A549 (cell line): ENCODE data around the gene RNF123. TPM values are rescaled to one million over a fixed set of nuclear protein-coding genes. Genes with fewer than 3 reads are reported as not detected.

ENCODE experiments used
- ATAC-seq, 2 experiments: fragments of 200-7000 bp in 1 of 2; fragments of >200 bp in 1 of 2; cut with Nextera tagmentation in 1 of 2; cut with Tn5 transposase in 1 of 2; 3 replicates each; pipeline versions ENCODE4 v1.8.0 to v1.9.1; 2018 to 2020; ENCODE audit warnings: mild to moderate bottlenecking in 1 of 2, moderate library complexity in 1 of 2
- CTCF ChIA-PET: fragments of 300-600 bp; sonication (Branson Sonifier 250); formaldehyde crosslinking; extraction: SDS; loops from one replicate; lab custom pipeline; 2021; ENCODE audit warnings: antibody characterized with exemption, inconsistent platforms; lab: Yijun Ruan, JAX
- POLR2A ChIA-PET: fragments of 350-600 bp; formaldehyde crosslinking; extraction: SDS; loops from one replicate; lab custom pipeline; 2021; ENCODE audit warnings: antibody characterized with exemption, inconsistent platforms; lab: Yijun Ruan, JAX
- DNase-seq, 2 experiments: peaks; one replicate each; pipeline versions ENCODE4 v3.0.0 to v3.0.0-alpha.2; 2011 to 2016; ENCODE audit warnings: low read depth in 1 of 2, low spot score in 1 of 2
- FAIRE-seq: peaks from 2 replicates; lab custom pipeline; 2011; peaks lifted over from hg19 to GRCh38; lab: Jason Lieb, UNC
- H3K27ac ChIP-seq, 2 experiments: fragments of >200 bp; sonication (Bioruptor Twin); formaldehyde crosslinking; 3 replicates each; pipeline ENCODE4 v1.5.1; 2016 to 2017
- H3K4me1 ChIP-seq: fragments of >200 bp; sonication (Bioruptor Twin); formaldehyde crosslinking; 3 replicates; pipeline ENCODE4 v1.6.1; 2016
- H3K4me2 ChIP-seq: fragments of >200 bp; sonication (Bioruptor Twin); formaldehyde crosslinking; 3 replicates; pipeline ENCODE4 v1.6.1; 2016
- H3K4me3 ChIP-seq: fragments of >200 bp; sonication (Bioruptor Twin); formaldehyde crosslinking; 3 replicates; pipeline ENCODE4 v1.5.1; 2016
- H3K9me3 ChIP-seq: fragments of >200 bp; sonication (Bioruptor Twin); formaldehyde crosslinking; 3 replicates; pipeline ENCODE4 v1.6.1; 2016
- BCL3 ChIP-seq: fragments of >200 bp; sonication (Bioruptor Twin); formaldehyde crosslinking; IDR thresholded peaks from 3 replicates; pipeline ENCODE4 v1.6.1; 2016
- CBX2 ChIP-seq: fragments of 200-600 bp; sonication (generic); IDR thresholded peaks from 2 replicates; pipeline ENCODE4 v1.6.1; 2016; ENCODE audit warnings: low read depth, mild to moderate bottlenecking, borderline replicate concordance
- CBX8 ChIP-seq: fragments of 200-600 bp; sonication (generic); IDR thresholded peaks from 2 replicates; pipeline ENCODE4 v1.6.1; 2016
- CHD2 ChIP-seq: fragments of 150-350 bp; IDR thresholded peaks from 2 replicates; pipeline ENCODE4 v1.6.1; 2014; ENCODE audit warnings: low read length; ENCODE audit not compliant: partially characterized antibody
- CHD4 ChIP-seq: fragments of 200-600 bp; sonication (generic); IDR thresholded peaks from 2 replicates; pipeline ENCODE4 v1.6.1; 2016; ENCODE audit warnings: antibody characterized with exemption, mild to moderate bottlenecking, borderline replicate concordance
- EP300 ChIP-seq, 2 experiments: fragments of >200 bp; sonication (Bioruptor Twin); formaldehyde crosslinking; IDR thresholded peaks; 2 replicates in 1 of 2; 3 replicates in 1 of 2; pipeline ENCODE4 v1.6.1; 2016 to 2017
- FOSB ChIP-seq: fragments of 250-450 bp; sonication (Bioruptor Pico); IDR thresholded peaks from 2 replicates; pipeline ENCODE4 v1.5.0; 2020; ENCODE audit warnings: mild to moderate bottlenecking, moderate library complexity
- GATA3 ChIP-seq: IDR thresholded peaks from 2 replicates; pipeline ENCODE4 v1.6.1; 2012; ENCODE audit warnings: borderline replicate concordance
- HDAC2 ChIP-seq: fragments of 200-600 bp; sonication (generic); IDR thresholded peaks from 2 replicates; pipeline ENCODE4 v1.6.1; 2016
- HOXB5 ChIP-seq: fragments of 250-450 bp; sonication (Bioruptor Pico); IDR thresholded peaks from 2 replicates; pipeline ENCODE4 v1.5.0; 2020; ENCODE audit warnings: mild to moderate bottlenecking, moderate library complexity
- MAFK ChIP-seq: fragments of 450-650 bp; IDR thresholded peaks from 2 replicates; pipeline ENCODE4 v1.6.1; 2014; ENCODE audit not compliant: partially characterized antibody
- MYC ChIP-seq: IDR thresholded peaks from 2 replicates; pipeline ENCODE4 v1.6.1; 2012; ENCODE audit warnings: mild to moderate bottlenecking, inconsistent platforms, low read length, improper control_type of control experiment, borderline replicate concordance
- NR3C1 ChIP-seq: fragments of >200 bp; sonication (Bioruptor Twin); formaldehyde crosslinking; IDR thresholded peaks from 3 replicates; pipeline ENCODE4 v1.6.1; 2017
- RAD21 ChIP-seq, 2 experiments: fragments of >200 bp in 1 of 2; sonication (Bioruptor Twin) in 1 of 2; formaldehyde crosslinking in 1 of 2; IDR thresholded peaks in 1 of 2; conservative IDR thresholded peaks in 1 of 2; 2 replicates in 1 of 2; 3 replicates in 1 of 2; pipeline ENCODE4 v1.6.1; 2012 to 2018; ENCODE audit warnings: inconsistent platforms in 1 of 2
- RARB ChIP-seq: fragments of 250-450 bp; sonication (Bioruptor Pico); IDR thresholded peaks from 2 replicates; pipeline ENCODE4 v1.8.0; 2021; ENCODE audit warnings: mild to moderate bottlenecking, moderate library complexity
- RNF2 ChIP-seq: fragments of 200-600 bp; sonication (generic); IDR thresholded peaks from 2 replicates; pipeline ENCODE4 v1.6.1; 2016; ENCODE audit warnings: low read depth, mild to moderate bottlenecking, antibody characterized with exemption, moderate library complexity, borderline replicate concordance
- SMC3 ChIP-seq: fragments of >200 bp; sonication (Bioruptor Twin); formaldehyde crosslinking; IDR thresholded peaks from 3 replicates; pipeline ENCODE4 v1.6.1; 2018; ENCODE audit warnings: inconsistent platforms
- SREBF2 ChIP-seq: fragments of 450-650 bp; IDR thresholded peaks from 2 replicates; pipeline ENCODE4 v1.6.1; 2014; ENCODE audit warnings: mild to moderate bottlenecking, moderate library complexity
- TP53 ChIP-seq: fragments of 250-450 bp; sonication (Bioruptor Pico); IDR thresholded peaks from 2 replicates; pipeline ENCODE4 v1.5.0; 2021; ENCODE audit warnings: mild to moderate bottlenecking, moderate library complexity
- ZFP36 ChIP-seq: fragments of 450-650 bp; IDR thresholded peaks from 2 replicates; pipeline ENCODE4 v1.6.1; 2014; ENCODE audit warnings: borderline replicate concordance; ENCODE audit not compliant: partially characterized antibody
- ZNF302 ChIP-seq: fragments of 250-450 bp; sonication (Bioruptor Pico); IDR thresholded peaks from 2 replicates; pipeline ENCODE4 v1.9.0; 2021; ENCODE audit warnings: inconsistent platforms, mild to moderate bottlenecking, moderate library complexity
- WGBS: methylation state at CpG from one replicate; pipeline ENCODE4 v1.1.6; 2017; ENCODE audit errors: missing lambda C conversion rate; 5-methylcytosine and 5-hydroxymethylcytosine counted together
- polyA plus RNA-seq, 4 experiments: library from polyadenylated mRNA; depleted of rRNA in 3 of 4; stranded (reverse); fragments of >200 nt; fragmentation: RNase III in 1 of 4; extraction: RNeasy Plus Mini Kit Qiagen cat#74134 plus additional on column Dnase treatment in 1 of 4; gene quantifications; 2 replicates in 3 of 4; 3 replicates in 1 of 4; pipeline ENCODE4 v1.2.3, GENCODE V29; 2011 to 2017
- TF ChIP-seq, protein P1 (sequence below): fragments of >200 bp; sonication (Bioruptor Twin); formaldehyde crosslinking; IDR thresholded peaks from 2 replicates; pipeline ENCODE4 v1.6.1; 2016
- TF ChIP-seq, protein P2 (sequence below): fragments of 150-350 bp; IDR thresholded peaks from 2 replicates; pipeline ENCODE4 v1.6.1; 2014; ENCODE audit warnings: low read depth, mild to moderate bottlenecking, low read length
- TF ChIP-seq, protein P3 (sequence below): fragments of 250-450 bp; sonication (Bioruptor Pico); IDR thresholded peaks from 2 replicates; pipeline ENCODE4 v1.5.0; 2020; ENCODE audit warnings: low read depth, mild to moderate bottlenecking, moderate library complexity
- TF ChIP-seq, protein P4 (sequence below): fragments of >200 bp; sonication (Bioruptor Twin); formaldehyde crosslinking; IDR thresholded peaks from 3 replicates; pipeline ENCODE4 v1.5.1; 2016
- TF ChIP-seq, protein P5 (sequence below): fragments of 250-450 bp; sonication (Bioruptor Pico); IDR thresholded peaks from 2 replicates; pipeline ENCODE4 v1.5.0; 2021; ENCODE audit warnings: mild to moderate bottlenecking, moderate library complexity, borderline replicate concordance

The RNF123 gene
- polyA plus RNA-seq, 2 of the 4 experiments (the other 2 are of a cell fraction), result 14.4 to 16.0 TPM

GRCh38 chr3:49754536-49754935 lies 65.2 kb downstream of the RNF123 start:
- H3K4me3 ChIP-seq, result no peak overlapping the region
- DNase-seq (no peak), ATAC-seq (no peak), FAIRE-seq (no peak)
- H3K4me2 ChIP-seq, result no peak overlapping the region
- ChIA-PET POLR2A (no interaction called here), CTCF (no interaction called here)
- H3K9me3 ChIP-seq, result no peaks in the 10 kb centered on the region
- TF ChIP-seq ZFP36, result no peak
- TF ChIP-seq, protein P1, sequence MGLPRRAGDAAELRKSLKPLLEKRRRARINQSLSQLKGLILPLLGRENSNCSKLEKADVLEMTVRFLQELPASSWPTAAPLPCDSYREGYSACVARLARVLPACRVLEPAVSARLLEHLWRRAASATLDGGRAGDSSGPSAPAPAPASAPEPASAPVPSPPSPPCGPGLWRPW, result no peak
- TF ChIP-seq CBX8, result no peak
- no peak for TF ChIP-seq RARB (CRISPR knock-in tag)
- TF ChIP-seq SMC3, result no peak
- no peak for TF ChIP-seq HOXB5 (CRISPR knock-in tag)
- TF ChIP-seq EP300 (IDR thresholded peaks at IDR 0.05), result no peak
- no peak for TF ChIP-seq FOSB
- TF ChIP-seq CHD4, result no peak
- no peak for TF ChIP-seq CBX2
- TF ChIP-seq NR3C1, result no peak
- TF ChIP-seq MAFK, result no peak
- no peak for TF ChIP-seq GATA3
- TF ChIP-seq, protein P2, sequence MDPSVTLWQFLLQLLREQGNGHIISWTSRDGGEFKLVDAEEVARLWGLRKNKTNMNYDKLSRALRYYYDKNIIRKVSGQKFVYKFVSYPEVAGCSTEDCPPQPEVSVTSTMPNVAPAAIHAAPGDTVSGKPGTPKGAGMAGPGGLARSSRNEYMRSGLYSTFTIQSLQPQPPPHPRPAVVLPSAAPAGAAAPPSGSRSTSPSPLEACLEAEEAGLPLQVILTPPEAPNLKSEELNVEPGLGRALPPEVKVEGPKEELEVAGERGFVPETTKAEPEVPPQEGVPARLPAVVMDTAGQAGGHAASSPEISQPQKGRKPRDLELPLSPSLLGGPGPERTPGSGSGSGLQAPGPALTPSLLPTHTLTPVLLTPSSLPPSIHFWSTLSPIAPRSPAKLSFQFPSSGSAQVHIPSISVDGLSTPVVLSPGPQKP, result no peak
- no peak for TF ChIP-seq HDAC2
- no peak for TF ChIP-seq MYC
- TF ChIP-seq, protein P3, sequence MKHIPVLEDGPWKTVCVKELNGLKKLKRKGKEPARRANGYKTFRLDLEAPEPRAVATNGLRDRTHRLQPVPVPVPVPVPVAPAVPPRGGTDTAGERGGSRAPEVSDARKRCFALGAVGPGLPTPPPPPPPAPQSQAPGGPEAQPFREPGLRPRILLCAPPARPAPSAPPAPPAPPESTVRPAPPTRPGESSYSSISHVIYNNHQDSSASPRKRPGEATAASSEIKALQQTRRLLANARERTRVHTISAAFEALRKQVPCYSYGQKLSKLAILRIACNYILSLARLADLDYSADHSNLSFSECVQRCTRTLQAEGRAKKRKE (CRISPR knock-in tag), result no peak
- TF ChIP-seq SREBF2, result no peak
- TF ChIP-seq RAD21 (conservative IDR thresholded peaks at IDR 0.05 in 1 of 2, IDR thresholded peaks at IDR 0.05 in 1 of 2), result no peak
- H3K27ac ChIP-seq, result no peak overlapping the region
- 83% methylated on average over 1 of the region's 1 CpG for WGBS
- H3K4me1 ChIP-seq, result peaks cover 14% of the 10 kb centered on the region; the same call in 2 of the 3 replicates

- no peak for FAIRE-seq
- WGBS, result 72% methylated on average over 1 of the region's 1 CpG
- Histone ChIP-seq H3K4me2 (no peak overlapping the region), H3K9me3 (no peaks in the 10 kb centered on the region), H3K27ac (no peak overlapping the region), H3K4me3 (no peak overlapping the region), H3K4me1 (peaks cover 3% of the 10 kb centered on the region; the same call in 2 of the 3 replicates)
- CTCF ChIA-PET, result no interaction called here
- DNase-seq, result no peak
- POLR2A ChIA-PET, result no interaction called here
- no peak for ATAC-seq
- TF ChIP-seq SREBF2, result no peak
- TF ChIP-seq, protein P4, sequence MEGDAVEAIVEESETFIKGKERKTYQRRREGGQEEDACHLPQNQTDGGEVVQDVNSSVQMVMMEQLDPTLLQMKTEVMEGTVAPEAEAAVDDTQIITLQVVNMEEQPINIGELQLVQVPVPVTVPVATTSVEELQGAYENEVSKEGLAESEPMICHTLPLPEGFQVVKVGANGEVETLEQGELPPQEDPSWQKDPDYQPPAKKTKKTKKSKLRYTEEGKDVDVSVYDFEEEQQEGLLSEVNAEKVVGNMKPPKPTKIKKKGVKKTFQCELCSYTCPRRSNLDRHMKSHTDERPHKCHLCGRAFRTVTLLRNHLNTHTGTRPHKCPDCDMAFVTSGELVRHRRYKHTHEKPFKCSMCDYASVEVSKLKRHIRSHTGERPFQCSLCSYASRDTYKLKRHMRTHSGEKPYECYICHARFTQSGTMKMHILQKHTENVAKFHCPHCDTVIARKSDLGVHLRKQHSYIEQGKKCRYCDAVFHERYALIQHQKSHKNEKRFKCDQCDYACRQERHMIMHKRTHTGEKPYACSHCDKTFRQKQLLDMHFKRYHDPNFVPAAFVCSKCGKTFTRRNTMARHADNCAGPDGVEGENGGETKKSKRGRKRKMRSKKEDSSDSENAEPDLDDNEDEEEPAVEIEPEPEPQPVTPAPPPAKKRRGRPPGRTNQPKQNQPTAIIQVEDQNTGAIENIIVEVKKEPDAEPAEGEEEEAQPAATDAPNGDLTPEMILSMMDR, result no peak
- TF ChIP-seq, protein P5, sequence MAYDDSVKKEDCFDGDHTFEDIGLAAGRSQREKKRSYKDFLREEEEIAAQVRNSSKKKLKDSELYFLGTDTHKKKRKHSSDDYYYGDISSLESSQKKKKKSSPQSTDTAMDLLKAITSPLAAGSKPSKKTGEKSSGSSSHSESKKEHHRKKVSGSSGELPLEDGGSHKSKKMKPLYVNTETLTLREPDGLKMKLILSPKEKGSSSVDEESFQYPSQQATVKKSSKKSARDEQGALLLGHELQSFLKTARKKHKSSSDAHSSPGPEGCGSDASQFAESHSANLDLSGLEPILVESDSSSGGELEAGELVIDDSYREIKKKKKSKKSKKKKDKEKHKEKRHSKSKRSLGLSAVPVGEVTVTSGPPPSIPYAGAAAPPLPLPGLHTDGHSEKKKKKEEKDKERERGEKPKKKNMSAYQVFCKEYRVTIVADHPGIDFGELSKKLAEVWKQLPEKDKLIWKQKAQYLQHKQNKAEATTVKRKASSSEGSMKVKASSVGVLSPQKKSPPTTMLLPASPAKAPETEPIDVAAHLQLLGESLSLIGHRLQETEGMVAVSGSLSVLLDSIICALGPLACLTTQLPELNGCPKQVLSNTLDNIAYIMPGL (CRISPR knock-in tag), result no peak
- no peak for TF ChIP-seq RNF2
- TF ChIP-seq ZNF302 (CRISPR knock-in tag), result no peak
- TF ChIP-seq BCL3, result no peak
- TF ChIP-seq TP53, result no peak
- no peak for TF ChIP-seq CHD2
- TF ChIP-seq CBX2, result no peak
These were observed 66.7 kb downstream of the RNF123 start for GRCh38 chr3:49756036-49756435.
